GM23338 (cell line): Measurements from ENCODE around the gene DCAF17. TPM values are rescaled to one million over a fixed set of nuclear protein-coding genes. Genes with fewer than 3 reads are reported as not detected.

Source experiments
- ATAC-seq: fragments of 200-7000 bp; cut with Tn5 transposase; 3 replicates; pipeline ENCODE4 v1.9.1; 2020
- DNase-seq: peaks from one replicate; pipeline ENCODE4 v3.0.0-alpha.2; 2015; ENCODE audit warnings: low spot score
- H2AFZ ChIP-seq: fragments of 200-600 bp; sonication (generic); 2 replicates; pipeline ENCODE4 v1.8.0; 2016; ENCODE audit warnings: antibody characterized with exemption, mild to moderate bottlenecking, moderate library complexity
- H3F3A ChIP-seq: fragments of 200-600 bp; sonication (generic); replicated peaks from 2 replicates; pipeline ENCODE4 v1.8.0; 2017; ENCODE audit warnings: antibody characterized with exemption, mixed run types, low read depth
- H3K27ac ChIP-seq: fragments of 200-600 bp; sonication (generic); 2 replicates; pipeline ENCODE4 v1.6.1; 2016; ENCODE audit warnings: low read depth
- H3K27me3 ChIP-seq: fragments of 200-600 bp; sonication (generic); 2 replicates; pipeline ENCODE4 v1.8.0; 2016; ENCODE audit warnings: mild to moderate bottlenecking, mixed run types, moderate library complexity; ENCODE audit not compliant: insufficient read depth
- H3K36me3 ChIP-seq: fragments of 200-600 bp; sonication (generic); 2 replicates; pipeline ENCODE4 v1.8.0; 2016; ENCODE audit warnings: mild to moderate bottlenecking; ENCODE audit not compliant: insufficient read depth
- H3K4me1 ChIP-seq: fragments of 200-600 bp; sonication (generic); 2 replicates; pipeline ENCODE4 v1.8.0; 2016; ENCODE audit warnings: mild to moderate bottlenecking, moderate library complexity; ENCODE audit not compliant: insufficient read depth
- H3K4me2 ChIP-seq: fragments of 200-600 bp; sonication (generic); 2 replicates; pipeline ENCODE4 v1.7.1; 2017; ENCODE audit warnings: mixed run types
- H3K4me3 ChIP-seq: fragments of 200-600 bp; sonication (generic); 2 replicates; pipeline ENCODE4 v1.6.1; 2016; ENCODE audit warnings: mixed run types
- H3K79me2 ChIP-seq: fragments of 200-600 bp; sonication (generic); replicated peaks from 2 replicates; pipeline ENCODE4 v1.8.0; 2017; ENCODE audit warnings: mild to moderate bottlenecking; ENCODE audit not compliant: insufficient read depth
- H3K9me2 ChIP-seq: fragments of 200-600 bp; sonication (generic); 2 replicates; pipeline ENCODE4 v1.8.0; 2017; ENCODE audit not compliant: insufficient read depth
- H4K20me1 ChIP-seq: fragments of 200-600 bp; sonication (generic); replicated peaks from 2 replicates; pipeline ENCODE4 v1.8.0; 2017; ENCODE audit warnings: mild to moderate bottlenecking; ENCODE audit not compliant: insufficient read depth
- H3K27ac Mint-ChIP-seq: 2 replicates; pipeline ENCODE4 v1.8.0; 2020; ENCODE audit warnings: inconsistent platforms, mild to moderate bottlenecking, moderate library complexity, mixed read lengths
- H3K27me3 Mint-ChIP-seq: 3 replicates; pipeline ENCODE4 v1.8.0; 2022; ENCODE audit warnings: low read depth, mild to moderate bottlenecking, moderate library complexity, mixed read lengths, inconsistent platforms; ENCODE audit not compliant: insufficient read depth, poor library complexity
- H3K36me3 Mint-ChIP-seq: 3 replicates; pipeline ENCODE4 v1.8.0; 2021; ENCODE audit warnings: low read depth, mild to moderate bottlenecking, inconsistent platforms, moderate library complexity, mixed read lengths
- H3K4me1 Mint-ChIP-seq: 3 replicates; pipeline ENCODE4 v1.8.0; 2020; ENCODE audit warnings: mild to moderate bottlenecking, inconsistent platforms, mixed read lengths
- H3K4me3 Mint-ChIP-seq: 3 replicates; pipeline ENCODE4 v1.8.0; 2021; ENCODE audit warnings: moderate library complexity, mild to moderate bottlenecking, inconsistent platforms, mixed read lengths
- H3K9me3 Mint-ChIP-seq: 3 replicates; pipeline ENCODE4 v1.8.0; 2020; ENCODE audit warnings: moderate library complexity, mild to moderate bottlenecking, inconsistent platforms, mixed read lengths
- STAT1 ChIP-seq: IDR thresholded peaks from one replicate; pipeline ENCODE4 v1.6.1; 2016; ENCODE audit warnings: antibody characterized with exemption; ENCODE audit not compliant: unreplicated experiment
- ZNF331 ChIP-seq: fragments of 250-450 bp; sonication (Bioruptor Pico); IDR thresholded peaks from 2 replicates; pipeline ENCODE4 v1.5.0; 2020; ENCODE audit warnings: low read depth, mild to moderate bottlenecking, moderate library complexity
- polyA plus RNA-seq: library from polyadenylated mRNA; unstranded; fragments of >200 nt; fragmentation: Nextera tagmentation; extraction: Ambion mirVana; gene quantifications from 2 replicates; pipeline ENCODE4 v1.2.1, GENCODE V29; 2016
- total RNA-seq: library from RNA; depleted of rRNA; stranded (reverse); fragments of >200 nt; shearing (Covaris generic); gene quantifications from 2 replicates; pipeline ENCODE4 v1.2.3, GENCODE V29; 2014
- TF ChIP-seq, protein P1 (sequence below): IDR thresholded peaks from 2 replicates; pipeline ENCODE4 v1.6.1; 2016; ENCODE audit warnings: antibody characterized with exemption
- TF ChIP-seq, protein P2 (sequence below): IDR thresholded peaks from one replicate; pipeline ENCODE4 v1.6.1; 2018; ENCODE audit warnings: antibody characterized with exemption; ENCODE audit not compliant: unreplicated experiment

DCAF17 gene
- total and polyA plus RNA-seq, 2 experiments from 2014 or later, result 11.0 to 37.3 TPM

DNA sequence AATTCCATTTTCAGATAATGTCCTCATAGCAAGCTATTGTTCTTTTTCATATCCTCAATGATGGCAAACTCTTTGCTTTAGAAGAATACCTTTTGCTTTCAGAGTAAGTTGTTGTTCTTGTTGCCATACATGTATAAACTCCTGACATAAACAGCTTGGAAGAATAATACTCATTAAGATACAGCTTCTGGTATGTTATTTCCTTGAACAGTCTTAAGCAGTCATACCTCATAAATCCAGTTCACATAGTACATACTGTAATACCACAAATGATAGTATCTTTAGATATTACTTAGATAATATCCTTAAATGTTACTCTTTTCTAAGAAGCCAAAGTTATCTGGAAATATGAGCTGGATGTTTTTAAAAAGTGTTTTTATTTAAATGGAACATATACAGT is 23.4 kb upstream of the DCAF17 start (continued):
- TF ChIP-seq, protein P1, sequence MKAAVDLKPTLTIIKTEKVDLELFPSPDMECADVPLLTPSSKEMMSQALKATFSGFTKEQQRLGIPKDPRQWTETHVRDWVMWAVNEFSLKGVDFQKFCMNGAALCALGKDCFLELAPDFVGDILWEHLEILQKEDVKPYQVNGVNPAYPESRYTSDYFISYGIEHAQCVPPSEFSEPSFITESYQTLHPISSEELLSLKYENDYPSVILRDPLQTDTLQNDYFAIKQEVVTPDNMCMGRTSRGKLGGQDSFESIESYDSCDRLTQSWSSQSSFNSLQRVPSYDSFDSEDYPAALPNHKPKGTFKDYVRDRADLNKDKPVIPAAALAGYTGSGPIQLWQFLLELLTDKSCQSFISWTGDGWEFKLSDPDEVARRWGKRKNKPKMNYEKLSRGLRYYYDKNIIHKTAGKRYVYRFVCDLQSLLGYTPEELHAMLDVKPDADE, result no peak
- no peak for TF ChIP-seq ZNF331
- no peak for TF ChIP-seq STAT1
- TF ChIP-seq, protein P2, sequence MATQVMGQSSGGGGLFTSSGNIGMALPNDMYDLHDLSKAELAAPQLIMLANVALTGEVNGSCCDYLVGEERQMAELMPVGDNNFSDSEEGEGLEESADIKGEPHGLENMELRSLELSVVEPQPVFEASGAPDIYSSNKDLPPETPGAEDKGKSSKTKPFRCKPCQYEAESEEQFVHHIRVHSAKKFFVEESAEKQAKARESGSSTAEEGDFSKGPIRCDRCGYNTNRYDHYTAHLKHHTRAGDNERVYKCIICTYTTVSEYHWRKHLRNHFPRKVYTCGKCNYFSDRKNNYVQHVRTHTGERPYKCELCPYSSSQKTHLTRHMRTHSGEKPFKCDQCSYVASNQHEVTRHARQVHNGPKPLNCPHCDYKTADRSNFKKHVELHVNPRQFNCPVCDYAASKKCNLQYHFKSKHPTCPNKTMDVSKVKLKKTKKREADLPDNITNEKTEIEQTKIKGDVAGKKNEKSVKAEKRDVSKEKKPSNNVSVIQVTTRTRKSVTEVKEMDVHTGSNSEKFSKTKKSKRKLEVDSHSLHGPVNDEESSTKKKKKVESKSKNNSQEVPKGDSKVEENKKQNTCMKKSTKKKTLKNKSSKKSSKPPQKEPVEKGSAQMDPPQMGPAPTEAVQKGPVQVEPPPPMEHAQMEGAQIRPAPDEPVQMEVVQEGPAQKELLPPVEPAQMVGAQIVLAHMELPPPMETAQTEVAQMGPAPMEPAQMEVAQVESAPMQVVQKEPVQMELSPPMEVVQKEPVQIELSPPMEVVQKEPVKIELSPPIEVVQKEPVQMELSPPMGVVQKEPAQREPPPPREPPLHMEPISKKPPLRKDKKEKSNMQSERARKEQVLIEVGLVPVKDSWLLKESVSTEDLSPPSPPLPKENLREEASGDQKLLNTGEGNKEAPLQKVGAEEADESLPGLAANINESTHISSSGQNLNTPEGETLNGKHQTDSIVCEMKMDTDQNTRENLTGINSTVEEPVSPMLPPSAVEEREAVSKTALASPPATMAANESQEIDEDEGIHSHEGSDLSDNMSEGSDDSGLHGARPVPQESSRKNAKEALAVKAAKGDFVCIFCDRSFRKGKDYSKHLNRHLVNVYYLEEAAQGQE, result no peak

DNA sequence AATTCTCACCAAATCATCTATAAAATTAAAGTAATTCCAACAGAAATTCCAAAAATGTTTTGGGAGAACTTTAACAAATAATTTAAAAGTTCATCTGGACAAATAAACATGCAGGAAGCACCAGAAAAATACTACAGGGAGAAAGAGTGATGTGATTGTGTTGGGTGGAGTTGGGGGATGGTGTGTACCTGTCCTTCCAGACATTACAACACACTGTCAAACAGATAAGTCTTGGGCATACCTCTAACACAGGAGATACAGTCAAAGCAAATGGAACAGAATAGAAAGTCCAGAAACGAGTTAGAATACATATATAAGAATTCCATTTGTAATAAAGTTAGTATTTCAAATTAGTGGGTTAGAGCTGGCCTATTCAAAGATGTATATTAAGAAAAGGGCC is 22.8 kb upstream of the DCAF17 start:
- Histone ChIP-seq H3K27ac (no peak overlapping the region), H3K79me2 (peaks cover 86% of the 10 kb centered on the region), H3K9me2 (peaks cover 7% of the 10 kb centered on the region), H4K20me1 (no peaks in the 10 kb centered on the region), H3K36me3 (no peaks in the 10 kb centered on the region), H3K4me1 (peaks cover 47% of the 10 kb centered on the region), H2AFZ (no peak overlapping the region), H3K27me3 (no peaks in the 10 kb centered on the region), H3K4me2 (no peak overlapping the region), H3K4me3 (no peak overlapping the region), H3F3A (no peaks in the 10 kb centered on the region)
- Mint-ChIP-seq H3K36me3 (peaks cover 5% of the 10 kb centered on the region; the same call in 2 of the 3 replicates), H3K27ac (no peak overlapping the region), H3K9me3 (no peaks in the 10 kb centered on the region), H3K4me3 (no peak overlapping the region), H3K27me3 (peaks cover 2% of the 10 kb centered on the region), H3K4me1 (peaks cover 40% of the 10 kb centered on the region)
- DNase-seq, result no peak
- no peak for ATAC-seq
- TF ChIP-seq, protein P1, result no peak
- no peak for TF ChIP-seq STAT1
- TF ChIP-seq, protein P2, result no peak
- TF ChIP-seq ZNF331, result no peak
